ENCODE data around the gene RFTN1. TPM values are rescaled to one million over a fixed set of nuclear protein-coding genes. Genes with fewer than 3 reads are reported as not detected.

The RFTN1 gene
- total and polyA plus RNA-seq, 4 donors, result 4.4 to 20.4 (median 11.9) TPM

GRCh38 chr3:16433701-16434151 lies 79.8 kb downstream of the RFTN1 start:
- no peak overlapping the region for H3K9ac ChIP-seq (ENCODE audit: low read depth in 1 of 2, low read length in 2 of 2)
- no peak overlapping the region for H3K4me3 ChIP-seq (ENCODE audit: low read depth in 1 of 3, low read length in 3 of 3)
- H3K4me1 ChIP-seq (ENCODE audit: control insufficient read depth in 4 of 4, insufficient read depth in 4 of 4, low read length in 3 of 4), result peaks cover 1 to 15% (median 9%) of the 10 kb centered on the region in 4 donors
- WGBS, result 94% methylated on average over 13 of the region's 13 CpGs
- no peak overlapping the region for H3K27ac ChIP-seq (ENCODE audit: low read depth in 1 of 2, low read length in 2 of 2)
- H3K9me3 ChIP-seq (ENCODE audit: control insufficient read depth in 4 of 4, low read length in 3 of 4), result no peaks in the 10 kb centered on the region
- no peak for DNase-seq (ENCODE audit: low spot score)
- H3K36me3 ChIP-seq (ENCODE audit: control insufficient read depth in 4 of 4, insufficient read depth in 3 of 4, low read depth in 1 of 4, low read length in 3 of 4), result peaks cover 0 to 14% (median 7%) of the 10 kb centered on the region in 4 donors
- TF ChIP-seq FOXA1 (IDR thresholded peaks at IDR 0.05), result no peak
- no peak for TF ChIP-seq ATF3 (IDR thresholded peaks at IDR 0.05)
- no peak for TF ChIP-seq MAX (IDR thresholded peaks at IDR 0.05)
- no peak for TF ChIP-seq RXRA (IDR thresholded peaks at IDR 0.05)
- TF ChIP-seq HNF4G (IDR thresholded peaks at IDR 0.05), result no peak
- no peak for TF ChIP-seq CTCF (IDR thresholded peaks at IDR 0.05; ENCODE audit: low read depth, low read length, missing input control)
- TF ChIP-seq ZBTB33 (IDR thresholded peaks at IDR 0.05), result no peak
- TF ChIP-seq GABPA (IDR thresholded peaks at IDR 0.05 in 1 of 2, conservative IDR thresholded peaks at IDR 0.05 in 1 of 2), result no peak
- TF ChIP-seq EGR1 (IDR thresholded peaks at IDR 0.05; ENCODE audit: low read depth in 2 of 2), result no peak
- TF ChIP-seq NR2F2 (IDR thresholded peaks at IDR 0.05), result no peak
- TF ChIP-seq FOXA2 (IDR thresholded peaks at IDR 0.05), result no peak
- TF ChIP-seq YY1 (IDR thresholded peaks at IDR 0.05), result no peak
- H3K27me3 ChIP-seq (ENCODE audit: control insufficient read depth in 4 of 4, insufficient read depth in 4 of 4, low read length in 3 of 4), result no peaks in the 10 kb centered on the region

- H3K4me1 ChIP-seq (ENCODE audit: control insufficient read depth in 4 of 4, insufficient read depth in 4 of 4, low read length in 3 of 4), result peaks cover 0 to 6% (median under 1%) of the 10 kb centered on the region in 4 donors
- 95% methylated on average over 3 of the region's 3 CpGs for WGBS
- peaks cover 0 to 14% (median 7%) of the 10 kb centered on the region in 4 donors for H3K36me3 ChIP-seq (ENCODE audit: control insufficient read depth in 4 of 4, insufficient read depth in 3 of 4, low read depth in 1 of 4, low read length in 3 of 4)
- no peak overlapping the region for H3K4me3 ChIP-seq (ENCODE audit: low read depth in 1 of 3, low read length in 3 of 3)
- H3K9me3 ChIP-seq (ENCODE audit: control insufficient read depth in 4 of 4, low read length in 3 of 4), result no peaks in the 10 kb centered on the region
- H3K27me3 ChIP-seq (ENCODE audit: control insufficient read depth in 4 of 4, insufficient read depth in 4 of 4, low read length in 3 of 4), result no peaks in the 10 kb centered on the region
- no peak overlapping the region for H3K27ac ChIP-seq (ENCODE audit: low read depth in 1 of 2, low read length in 2 of 2)
- no peak for DNase-seq (ENCODE audit: low spot score)
- TF ChIP-seq CTCF (IDR thresholded peaks at IDR 0.05; ENCODE audit: low read depth, low read length, missing input control) (no peak), JUND (IDR thresholded peaks at IDR 0.05) (no peak), REST (IDR thresholded peaks at IDR 0.05) (no peak)
- no peak overlapping the region for H3K9ac ChIP-seq (ENCODE audit: low read depth in 1 of 2, low read length in 2 of 2)
Observed at GRCh38 chr3:16432714-16433113, 80.8 kb downstream of the RFTN1 start.

Measured in liver (tissue), 9 donors.